ENCODE data around the gene ADGRG6.

ADGRG6 gene

DNA sequence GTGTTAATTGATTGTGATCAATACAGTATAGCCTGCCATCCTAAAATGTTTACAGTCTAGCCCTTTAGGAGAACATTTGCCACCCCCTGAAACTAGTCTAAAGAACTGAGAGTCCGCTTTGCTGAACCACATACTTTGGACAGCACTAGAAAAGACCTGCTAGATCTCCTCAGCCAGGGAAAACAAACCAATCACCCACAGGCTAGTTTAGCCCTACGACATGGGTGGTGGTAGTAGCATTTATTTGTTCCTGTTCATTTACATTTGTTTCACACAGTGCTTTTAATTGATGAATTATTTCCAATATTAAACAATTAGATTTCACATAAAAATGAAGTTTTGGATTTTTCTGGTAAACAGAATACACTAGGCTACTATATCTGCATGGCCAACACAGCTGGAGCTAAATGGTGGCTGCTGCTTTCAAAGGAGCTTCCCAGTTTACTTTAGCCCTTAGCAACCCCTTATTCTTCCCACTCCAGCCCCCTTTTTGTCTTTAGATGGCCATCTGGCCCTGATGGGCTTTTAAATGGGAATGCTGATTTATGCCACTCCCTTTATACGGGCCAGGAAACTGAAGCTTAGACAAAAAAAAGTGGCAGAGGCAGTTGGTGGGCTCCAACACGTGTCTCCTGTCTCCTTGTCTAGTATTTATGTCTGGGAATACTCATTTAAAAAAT lies 72.4 kb downstream of the ADGRG6 start:
- Mint-ChIP-seq H3K4me3 (no peak overlapping the region), H3K4me1 (ENCODE audit: low read depth) (no peaks in the 10 kb centered on the region), H3K9me3 (no peaks in the 10 kb centered on the region), H3K27me3 (ENCODE audit: low read depth) (peaks cover 25% of the 10 kb centered on the region), H3K27ac (no peak overlapping the region), H3K36me3 (ENCODE audit: low read depth) (no peaks in the 10 kb centered on the region)
- DNase-seq (ENCODE audit: low spot score): no peak

DNA sequence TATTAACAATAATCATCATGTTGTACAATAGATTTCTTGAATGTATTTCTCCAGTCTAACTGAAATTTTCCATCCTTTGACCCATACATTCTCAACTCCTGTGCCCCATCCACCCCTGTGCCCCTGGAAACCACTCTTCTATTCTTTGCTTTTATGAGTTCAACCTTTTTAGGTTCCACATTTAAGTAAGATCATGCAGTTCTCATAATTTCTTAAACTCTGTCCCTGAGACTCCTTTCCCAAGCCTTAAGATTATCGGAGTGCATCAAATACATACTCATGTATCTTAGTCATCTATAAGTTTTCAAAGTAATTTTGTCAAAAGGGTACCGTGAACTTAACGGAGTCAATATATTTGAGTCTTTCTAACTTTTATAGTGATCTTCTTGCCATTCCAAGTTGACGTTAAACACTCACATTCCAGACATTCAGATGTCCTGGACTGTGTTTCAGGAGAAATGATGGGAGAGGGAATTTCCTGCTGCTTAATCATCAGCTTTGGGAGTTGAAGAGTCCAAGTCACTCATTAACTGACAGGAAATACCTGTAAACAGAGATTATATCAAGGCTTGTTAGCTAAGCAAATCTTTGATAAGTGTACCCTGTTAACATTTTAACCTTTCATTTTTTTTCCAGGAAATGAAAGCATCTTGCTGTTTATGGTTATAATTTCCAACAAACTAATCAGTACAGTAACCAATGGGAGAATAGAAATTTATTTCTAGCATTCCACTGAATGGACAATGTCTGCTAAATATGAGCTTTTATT lies 73.3 kb downstream of the ADGRG6 start:
- H3K27me3 Mint-ChIP-seq (ENCODE audit: low read depth): peaks cover 27% of the 10 kb centered on the region
- H3K4me1 Mint-ChIP-seq (ENCODE audit: low read depth): no peaks in the 10 kb centered on the region
- H3K27ac Mint-ChIP-seq: no peak overlapping the region
- no peak overlapping the region for H3K4me3 Mint-ChIP-seq
- no peak for DNase-seq (ENCODE audit: low spot score)
- H3K9me3 Mint-ChIP-seq: no peaks in the 10 kb centered on the region
- no peaks in the 10 kb centered on the region for H3K36me3 Mint-ChIP-seq (ENCODE audit: low read depth)

GRCh38 chr6:142376115-142376514 lies 74.3 kb downstream of the ADGRG6 start:
- Mint-ChIP-seq H3K4me3 (no peak overlapping the region), H3K4me1 (ENCODE audit: low read depth) (no peaks in the 10 kb centered on the region), H3K27ac (no peak overlapping the region), H3K27me3 (ENCODE audit: low read depth) (peaks cover 33% of the 10 kb centered on the region), H3K9me3 (no peaks in the 10 kb centered on the region), H3K36me3 (ENCODE audit: low read depth) (no peaks in the 10 kb centered on the region)
- DNase-seq (ENCODE audit: low spot score): no peak

DNA sequence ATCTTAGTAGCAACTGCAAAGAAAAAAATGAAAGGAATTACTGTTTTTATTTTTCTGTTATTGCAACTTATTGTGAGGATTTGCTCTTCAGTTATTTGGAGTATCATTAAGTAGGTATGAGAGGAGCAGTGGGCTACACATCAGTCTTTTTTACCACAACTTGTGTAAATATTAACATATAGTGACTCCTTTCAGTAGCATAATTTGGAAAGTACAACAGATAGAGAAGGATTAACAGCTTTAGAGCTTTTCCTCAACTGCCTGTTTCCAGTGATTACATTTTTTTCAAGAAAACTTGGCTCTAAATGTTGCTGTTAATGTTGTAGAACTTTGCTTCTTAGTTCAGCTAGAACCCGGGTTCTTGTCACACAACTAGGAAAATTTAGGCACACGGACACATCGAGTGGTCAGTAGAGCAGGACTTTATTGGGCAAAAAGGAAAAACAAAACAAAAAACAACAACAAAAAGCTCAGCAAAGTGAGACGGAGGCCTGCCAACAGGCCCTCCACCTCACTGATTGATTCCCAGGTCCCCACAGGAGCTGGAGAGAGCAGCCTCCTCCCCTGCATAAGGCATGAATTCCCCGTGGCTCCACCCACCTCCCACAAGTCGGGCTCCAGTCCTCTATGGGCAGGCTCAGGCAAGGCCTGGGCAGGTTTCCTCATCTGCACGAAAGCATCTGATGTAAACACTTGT lies 75.1 kb downstream of the ADGRG6 start:
- Mint-ChIP-seq H3K27ac (no peak overlapping the region), H3K4me3 (no peak overlapping the region), H3K36me3 (ENCODE audit: low read depth) (no peaks in the 10 kb centered on the region), H3K27me3 (ENCODE audit: low read depth) (peaks cover 36% of the 10 kb centered on the region), H3K4me1 (ENCODE audit: low read depth) (no peaks in the 10 kb centered on the region), H3K9me3 (no peaks in the 10 kb centered on the region)
- DNase-seq (ENCODE audit: low spot score): no peak

- H3K9me3 Mint-ChIP-seq: no peaks in the 10 kb centered on the region
- no peak for DNase-seq (ENCODE audit: low spot score)
- no peak overlapping the region for H3K27ac Mint-ChIP-seq
- no peak overlapping the region for H3K4me3 Mint-ChIP-seq
- no peaks in the 10 kb centered on the region for H3K4me1 Mint-ChIP-seq (ENCODE audit: low read depth)
- H3K36me3 Mint-ChIP-seq (ENCODE audit: low read depth): no peaks in the 10 kb centered on the region
- peaks cover 36% of the 10 kb centered on the region for H3K27me3 Mint-ChIP-seq (ENCODE audit: low read depth)
Measured at GRCh38 chr6:142377497-142377848, 75.7 kb downstream of the ADGRG6 start.

GRCh38 chr6:142378138-142378875 lies 76.5 kb downstream of the ADGRG6 start:
- no peaks in the 10 kb centered on the region for H3K4me1 Mint-ChIP-seq (ENCODE audit: low read depth)
- H3K9me3 Mint-ChIP-seq: no peaks in the 10 kb centered on the region
- DNase-seq (ENCODE audit: low spot score): no peak
- H3K4me3 Mint-ChIP-seq: no peak overlapping the region
- H3K27ac Mint-ChIP-seq: no peak overlapping the region
- H3K27me3 Mint-ChIP-seq (ENCODE audit: low read depth): peaks cover 40% of the 10 kb centered on the region
- H3K36me3 Mint-ChIP-seq (ENCODE audit: low read depth): no peaks in the 10 kb centered on the region

DNA sequence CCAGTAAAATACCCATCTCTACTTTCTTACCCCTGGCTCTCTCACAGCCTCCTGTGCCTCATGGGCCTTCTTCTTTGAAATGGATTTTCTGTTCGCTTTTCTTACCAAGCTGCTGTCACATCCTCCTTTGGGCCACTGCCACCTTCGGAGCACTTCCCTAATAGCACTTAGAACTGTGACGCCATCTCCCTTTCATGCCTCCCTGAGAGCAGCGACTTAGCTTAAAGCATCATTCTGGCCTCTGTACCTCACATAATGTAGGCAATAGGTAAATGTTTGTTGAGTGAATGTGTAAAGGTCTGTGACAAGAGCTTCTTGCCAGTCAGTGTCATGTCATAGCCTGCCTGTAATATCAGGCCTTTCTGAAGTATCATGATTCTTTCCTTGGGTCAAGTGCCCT lies 78.8 kb downstream of the ADGRG6 start:
- no peak overlapping the region for H3K4me3 Mint-ChIP-seq
- H3K27me3 Mint-ChIP-seq (ENCODE audit: low read depth): peaks cover 40% of the 10 kb centered on the region
- no peak for DNase-seq (ENCODE audit: low spot score)
- H3K27ac Mint-ChIP-seq: no peak overlapping the region
- no peaks in the 10 kb centered on the region for H3K36me3 Mint-ChIP-seq (ENCODE audit: low read depth)
- H3K4me1 Mint-ChIP-seq (ENCODE audit: low read depth): no peaks in the 10 kb centered on the region
- no peaks in the 10 kb centered on the region for H3K9me3 Mint-ChIP-seq

- Mint-ChIP-seq H3K9me3 (no peaks in the 10 kb centered on the region), H3K4me3 (no peak overlapping the region), H3K4me1 (ENCODE audit: low read depth) (no peaks in the 10 kb centered on the region), H3K27ac (no peak overlapping the region), H3K36me3 (ENCODE audit: low read depth) (no peaks in the 10 kb centered on the region), H3K27me3 (ENCODE audit: low read depth) (peaks cover 44% of the 10 kb centered on the region)
- DNase-seq (ENCODE audit: low spot score): no peak
Measured at GRCh38 chr6:142381181-142381580, 79.4 kb downstream of the ADGRG6 start.

- no peak for DNase-seq (ENCODE audit: low spot score)
- no peak overlapping the region for H3K27ac Mint-ChIP-seq
- no peaks in the 10 kb centered on the region for H3K36me3 Mint-ChIP-seq (ENCODE audit: low read depth)
- no peaks in the 10 kb centered on the region for H3K4me1 Mint-ChIP-seq (ENCODE audit: low read depth)
- H3K9me3 Mint-ChIP-seq: no peaks in the 10 kb centered on the region
- H3K4me3 Mint-ChIP-seq: no peak overlapping the region
- H3K27me3 Mint-ChIP-seq (ENCODE audit: low read depth): peaks cover 50% of the 10 kb centered on the region
Measured at GRCh38 chr6:142381845-142382378, 80.1 kb downstream of the ADGRG6 start.

DNA sequence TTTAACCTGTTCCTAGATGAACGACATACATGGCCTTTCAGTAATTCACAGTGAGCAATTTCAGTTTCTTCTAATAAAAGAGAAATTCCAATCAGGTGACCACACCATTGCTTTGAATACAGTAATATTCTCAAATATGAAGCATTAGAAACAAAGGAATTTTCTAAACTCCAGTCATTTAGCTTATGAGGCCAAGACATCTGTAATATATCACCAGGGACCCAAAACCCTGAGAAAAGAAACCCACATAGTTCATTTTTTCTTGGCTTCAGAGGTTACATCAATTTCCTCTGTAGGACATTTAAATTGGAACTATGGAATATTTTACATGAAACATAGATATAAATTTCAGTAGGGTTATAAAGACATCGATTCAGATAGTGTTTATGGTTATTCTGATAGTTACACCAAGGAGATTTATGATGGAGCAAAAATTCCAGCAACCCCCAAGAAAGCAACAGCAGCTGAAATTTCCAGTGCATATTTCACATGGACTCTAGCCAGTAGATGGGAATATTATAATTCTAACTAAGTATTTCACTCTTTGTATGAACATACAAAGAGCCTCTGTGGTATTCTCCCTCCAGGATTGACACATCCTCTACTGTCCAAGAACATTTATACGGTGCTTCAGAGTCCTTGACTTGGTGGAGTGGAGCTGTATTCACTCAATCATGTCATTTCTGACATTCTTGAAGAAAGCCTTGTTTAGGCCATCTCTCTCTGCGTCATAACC lies 82.9 kb downstream of the ADGRG6 start:
- DNase-seq (ENCODE audit: low spot score): no peak
- Mint-ChIP-seq H3K27me3 (ENCODE audit: low read depth) (peaks cover 60% of the 10 kb centered on the region), H3K9me3 (no peaks in the 10 kb centered on the region), H3K4me1 (ENCODE audit: low read depth) (no peaks in the 10 kb centered on the region), H3K36me3 (ENCODE audit: low read depth) (no peaks in the 10 kb centered on the region), H3K4me3 (no peak overlapping the region), H3K27ac (no peak overlapping the region)

GRCh38 chr6:142385352-142385751 lies 83.5 kb downstream of the ADGRG6 start:
- no peaks in the 10 kb centered on the region for H3K4me1 Mint-ChIP-seq (ENCODE audit: low read depth)
- H3K27ac Mint-ChIP-seq: no peak overlapping the region
- no peak overlapping the region for H3K4me3 Mint-ChIP-seq
- DNase-seq (ENCODE audit: low spot score): no peak
- H3K36me3 Mint-ChIP-seq (ENCODE audit: low read depth): no peaks in the 10 kb centered on the region
- peaks cover 57% of the 10 kb centered on the region for H3K27me3 Mint-ChIP-seq (ENCODE audit: low read depth)
- no peaks in the 10 kb centered on the region for H3K9me3 Mint-ChIP-seq

- Mint-ChIP-seq H3K4me1 (ENCODE audit: low read depth) (no peaks in the 10 kb centered on the region), H3K36me3 (ENCODE audit: low read depth) (no peaks in the 10 kb centered on the region), H3K4me3 (no peak overlapping the region), H3K27me3 (ENCODE audit: low read depth) (peaks cover 56% of the 10 kb centered on the region), H3K27ac (no peak overlapping the region), H3K9me3 (no peaks in the 10 kb centered on the region)
- DNase-seq (ENCODE audit: low spot score): no peak
Measured at GRCh38 chr6:142386657-142387056, 84.8 kb downstream of the ADGRG6 start.
